Neural cell (in vitro differentiated cells): ENCODE data around the gene PUM1. TPM values are rescaled to one million over a fixed set of nuclear protein-coding genes. Genes with fewer than 3 reads are reported as not detected.
A peak's percentile ranks its signal among the peaks of the same experiment; 100 is the strongest.

Experiments used
- H2AFZ ChIP-seq: fragments of 200-600, 300-800 bp; sonication (generic), shearing (Covaris generic); 2 replicates; pipeline ENCODE4 v1.6.0; 2014; ENCODE audit warnings: low read depth, mild to moderate bottlenecking, antibody characterized with exemption, low read length, moderate library complexity
- H3F3A ChIP-seq: fragments of 200-600 bp; shearing (Covaris generic); 2 replicates; pipeline ENCODE4 v1.6.1; 2016; ENCODE audit warnings: mild to moderate bottlenecking, moderate library complexity, mixed read lengths, antibody characterized with exemption, low read length; ENCODE audit not compliant: insufficient read depth, poor library complexity, severe bottlenecking
- H3K27ac ChIP-seq: fragments of 200-600, 300-800 bp; sonication (generic), shearing (Covaris generic); 2 replicates; pipeline ENCODE4 v1.5.1; 2014; ENCODE audit warnings: mild to moderate bottlenecking, low read length, moderate library complexity
- H3K27me3 ChIP-seq: fragments of 300-800, 200-600 bp; sonication (generic), shearing (Covaris generic); 2 replicates; pipeline ENCODE4 v1.6.0; 2014; ENCODE audit warnings: mild to moderate bottlenecking, low read depth, low read length, moderate library complexity; ENCODE audit not compliant: insufficient read depth
- H3K36me3 ChIP-seq: fragments of 300-800, 200-600 bp; sonication (generic), shearing (Covaris generic); 2 replicates; pipeline ENCODE4 v1.5.1; 2014; ENCODE audit warnings: mild to moderate bottlenecking, antibody characterized with exemption, low read length, moderate library complexity; ENCODE audit not compliant: insufficient read depth
- H3K4me2 ChIP-seq: fragments of 300-800, 200-600 bp; sonication (generic), shearing (Covaris generic); 2 replicates; pipeline ENCODE4 v1.6.0; 2014; ENCODE audit warnings: mild to moderate bottlenecking, low read length
- H3K4me3 ChIP-seq: fragments of 300-800, 200-600 bp; sonication (generic), shearing (Covaris generic); 2 replicates; pipeline ENCODE4 v1.5.1; 2014; ENCODE audit warnings: mild to moderate bottlenecking, low read length, moderate library complexity
- H3K79me2 ChIP-seq: fragments of 200-600 bp; shearing (Covaris generic); replicated peaks from 2 replicates; pipeline ENCODE4 v1.6.0; 2014; ENCODE audit warnings: mild to moderate bottlenecking, low read length, moderate library complexity; ENCODE audit not compliant: insufficient read depth
- H3K9ac ChIP-seq: fragments of 300-800, 200-600 bp; sonication (generic), shearing (Covaris generic); 2 replicates; pipeline ENCODE4 v1.6.1; 2016; ENCODE audit warnings: mild to moderate bottlenecking, low read length, mixed read lengths
- H3K9me2 ChIP-seq: fragments of 200-600 bp; shearing (Covaris generic); 2 replicates; pipeline ENCODE4 v1.6.1; 2016; ENCODE audit warnings: mild to moderate bottlenecking, low read length, mixed read lengths; ENCODE audit not compliant: insufficient read depth
- H3K9me3 ChIP-seq: fragments of 200-600, 300-800 bp; sonication (generic), shearing (Covaris generic); 2 replicates; pipeline ENCODE4 v1.6.1; 2016; ENCODE audit warnings: mild to moderate bottlenecking, mixed run types, low read length, moderate library complexity, mixed read lengths
- H4K20me1 ChIP-seq: fragments of 200-600 bp; shearing (Covaris generic); 2 replicates; pipeline ENCODE4 v1.6.1; 2016; ENCODE audit warnings: mild to moderate bottlenecking, mixed run types; ENCODE audit not compliant: insufficient read depth
- CTCF ChIP-seq: fragments of 450-650 bp; IDR thresholded peaks from 2 replicates; pipeline ENCODE4 v1.5.1; 2014; ENCODE audit warnings: antibody characterized with exemption, mild to moderate bottlenecking, moderate library complexity; ENCODE audit not compliant: poor library complexity, severe bottlenecking
- EP300 ChIP-seq: fragments of 450-650 bp; conservative IDR thresholded peaks from 2 replicates; pipeline ENCODE4 v1.6.1; 2014; ENCODE audit warnings: antibody characterized with exemption, mild to moderate bottlenecking, moderate library complexity; ENCODE audit not compliant: poor library complexity, severe bottlenecking
- EZH2 ChIP-seq: fragments of 200-600, 300-800 bp; shearing (Covaris generic), sonication (generic); IDR thresholded peaks from 2 replicates; pipeline ENCODE4 v1.6.1; 2014; ENCODE audit warnings: antibody characterized with exemption, low read length, borderline replicate concordance, mild to moderate bottlenecking; ENCODE audit not compliant: insufficient read depth, poor library complexity, severe bottlenecking
- MXI1 ChIP-seq: fragments of 450-650 bp; conservative IDR thresholded peaks from 2 replicates; pipeline ENCODE4 v1.6.1; 2014; ENCODE audit warnings: antibody characterized with exemption, mild to moderate bottlenecking; ENCODE audit not compliant: poor library complexity, severe bottlenecking
- POLR2AphosphoS5 ChIP-seq: IDR thresholded peaks from 2 replicates; pipeline ENCODE4 v1.6.1; 2012
- RAD21 ChIP-seq: fragments of 450-650 bp; conservative IDR thresholded peaks from 2 replicates; pipeline ENCODE4 v1.6.1; 2014; ENCODE audit warnings: antibody characterized with exemption, mild to moderate bottlenecking, moderate library complexity
- REST ChIP-seq: IDR thresholded peaks from 2 replicates; pipeline ENCODE4 v1.6.1; 2012; ENCODE audit warnings: borderline replicate concordance
- SMC3 ChIP-seq: fragments of 450-650 bp; conservative IDR thresholded peaks from 2 replicates; pipeline ENCODE4 v1.6.1; 2014; ENCODE audit warnings: antibody characterized with exemption, mild to moderate bottlenecking, moderate library complexity; ENCODE audit not compliant: poor library complexity
- TAF1 ChIP-seq: IDR thresholded peaks from 2 replicates; pipeline ENCODE4 v1.6.1; 2012; ENCODE audit warnings: low read depth
- polyA plus RNA-seq: library from polyadenylated mRNA; depleted of rRNA; stranded (reverse); fragments of >200 nt; gene quantifications from 2 replicates; pipeline ENCODE4 v1.2.3, GENCODE V29; 2014

Gene PUM1
- polyA plus RNA-seq, 1 donor from 2014 or later: 60.8 TPM

- no peaks in the 10 kb centered on the region for H3K36me3 ChIP-seq
- H3K27ac ChIP-seq: no peak overlapping the region
- H3F3A ChIP-seq: peaks cover 7% of the 10 kb centered on the region
- no peaks in the 10 kb centered on the region for H3K9me3 ChIP-seq
- TF ChIP-seq EZH2 (no peak), REST (no peak), CTCF (no peak), SMC3 (no peak), MXI1 (no peak), TAF1 (no peak), EP300 (no peak), POLR2AphosphoS5 (no peak), RAD21 (no peak)
- no peaks in the 10 kb centered on the region for H3K27me3 ChIP-seq
- no peak overlapping the region for H3K9ac ChIP-seq
- H3K79me2 ChIP-seq: peaks cover 81% of the 10 kb centered on the region
- no peak overlapping the region for H2AFZ ChIP-seq
- peaks cover 29% of the 10 kb centered on the region for H4K20me1 ChIP-seq
- no peaks in the 10 kb centered on the region for H3K9me2 ChIP-seq
- no peak overlapping the region for H3K4me3 ChIP-seq
- no peak overlapping the region for H3K4me2 ChIP-seq
Observed at GRCh38 chr1:30901798-30902581, 163.5 kb downstream of the PUM1 start.

- H3K9ac ChIP-seq: peak overlapping the region; percentile 38
- peaks cover 7% of the 10 kb centered on the region for H3F3A ChIP-seq
- H3K4me2 ChIP-seq: no peak overlapping the region
- no peak overlapping the region for H2AFZ ChIP-seq
- TF ChIP-seq POLR2AphosphoS5 (no peak), RAD21 (no peak)
- H3K27ac ChIP-seq: peak overlapping the region; percentile 59
- H3K79me2 ChIP-seq: peaks cover 77% of the 10 kb centered on the region
- H3K27me3 ChIP-seq: no peaks in the 10 kb centered on the region
- peak overlapping the region; percentile 5 for H3K4me3 ChIP-seq
- peaks cover 29% of the 10 kb centered on the region for H4K20me1 ChIP-seq
- no peaks in the 10 kb centered on the region for H3K9me3 ChIP-seq
- H3K36me3 ChIP-seq: no peaks in the 10 kb centered on the region
- no peaks in the 10 kb centered on the region for H3K9me2 ChIP-seq
Observed at GRCh38 chr1:30900931-30901560, 164.5 kb downstream of the PUM1 start.
